ENCODE measurements around the gene SORCS2.

DNA sequence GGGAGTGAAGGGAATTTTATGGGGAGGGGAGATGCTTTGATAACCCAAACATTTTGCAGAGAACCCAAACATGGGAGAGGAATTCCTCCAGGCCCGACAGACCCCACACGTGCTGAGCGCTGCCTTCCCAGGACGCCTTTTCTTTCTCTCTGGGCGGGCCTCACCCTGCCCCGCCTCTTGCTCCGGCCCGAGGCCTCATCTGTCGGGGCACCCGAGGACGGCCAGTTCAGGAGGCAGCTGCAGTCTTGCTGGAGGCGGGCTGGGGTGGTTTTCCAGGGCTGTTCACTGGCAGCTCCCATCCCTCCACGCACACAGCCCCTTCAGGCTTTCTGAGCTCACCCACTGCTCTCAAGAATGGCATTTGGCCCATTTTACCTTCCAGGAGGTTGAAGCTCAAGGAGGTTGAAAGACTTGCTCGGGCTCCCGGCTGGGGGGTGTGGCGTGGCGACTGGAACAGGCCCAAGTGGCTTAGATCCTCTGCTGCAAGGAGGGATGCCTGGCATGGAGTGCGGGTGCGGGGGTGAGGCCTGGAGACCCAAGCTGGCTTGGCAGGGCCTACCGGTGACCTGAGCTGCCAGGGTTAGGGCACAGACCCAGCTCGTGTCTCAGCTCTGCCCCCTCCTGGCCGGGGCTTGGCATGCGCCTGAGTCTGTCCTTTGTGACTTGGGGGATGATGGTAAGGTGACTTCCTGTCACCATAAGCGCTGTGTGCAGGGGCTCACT is 143.2 kb downstream of the SORCS2 start:
- TF ChIP-seq, protein P1, sequence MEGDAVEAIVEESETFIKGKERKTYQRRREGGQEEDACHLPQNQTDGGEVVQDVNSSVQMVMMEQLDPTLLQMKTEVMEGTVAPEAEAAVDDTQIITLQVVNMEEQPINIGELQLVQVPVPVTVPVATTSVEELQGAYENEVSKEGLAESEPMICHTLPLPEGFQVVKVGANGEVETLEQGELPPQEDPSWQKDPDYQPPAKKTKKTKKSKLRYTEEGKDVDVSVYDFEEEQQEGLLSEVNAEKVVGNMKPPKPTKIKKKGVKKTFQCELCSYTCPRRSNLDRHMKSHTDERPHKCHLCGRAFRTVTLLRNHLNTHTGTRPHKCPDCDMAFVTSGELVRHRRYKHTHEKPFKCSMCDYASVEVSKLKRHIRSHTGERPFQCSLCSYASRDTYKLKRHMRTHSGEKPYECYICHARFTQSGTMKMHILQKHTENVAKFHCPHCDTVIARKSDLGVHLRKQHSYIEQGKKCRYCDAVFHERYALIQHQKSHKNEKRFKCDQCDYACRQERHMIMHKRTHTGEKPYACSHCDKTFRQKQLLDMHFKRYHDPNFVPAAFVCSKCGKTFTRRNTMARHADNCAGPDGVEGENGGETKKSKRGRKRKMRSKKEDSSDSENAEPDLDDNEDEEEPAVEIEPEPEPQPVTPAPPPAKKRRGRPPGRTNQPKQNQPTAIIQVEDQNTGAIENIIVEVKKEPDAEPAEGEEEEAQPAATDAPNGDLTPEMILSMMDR (IDR thresholded peaks at IDR 0.05) = peak; percentile 19 to 49 (median 38)
- no peak for TF ChIP-seq POLR2A (IDR thresholded peaks at IDR 0.05)

Data from uterus (tissue), 2 donors.